ENCODE results near the gene RPL11.

Gene RPL11

DNA sequence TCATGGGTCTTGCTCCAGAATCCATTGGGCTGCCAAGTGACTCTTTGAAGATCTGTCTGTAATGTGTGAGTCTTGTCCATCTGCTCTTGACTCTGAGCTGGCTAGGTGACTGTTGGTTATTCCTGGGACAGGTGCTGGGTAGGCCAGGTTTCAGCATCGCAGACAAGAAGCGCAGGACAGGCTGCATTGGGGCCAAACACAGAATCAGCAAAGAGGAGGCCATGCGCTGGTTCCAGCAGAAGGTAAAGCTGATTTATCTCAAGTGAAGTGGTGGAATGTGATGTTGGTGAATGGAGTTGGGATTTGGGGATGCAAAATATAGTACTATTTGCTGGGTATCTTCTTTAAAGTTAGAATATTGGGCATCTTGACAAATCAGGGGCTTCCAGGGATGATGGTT, 4.1 kb downstream of the RPL11 start:
- H2AFZ ChIP-seq (ENCODE audit: low read depth, low read length) = no peak overlapping the region
- no peak for TF ChIP-seq EZH2phosphoT487 (IDR thresholded peaks at IDR 0.05; ENCODE audit: low read depth)
- TF ChIP-seq, protein P1, sequence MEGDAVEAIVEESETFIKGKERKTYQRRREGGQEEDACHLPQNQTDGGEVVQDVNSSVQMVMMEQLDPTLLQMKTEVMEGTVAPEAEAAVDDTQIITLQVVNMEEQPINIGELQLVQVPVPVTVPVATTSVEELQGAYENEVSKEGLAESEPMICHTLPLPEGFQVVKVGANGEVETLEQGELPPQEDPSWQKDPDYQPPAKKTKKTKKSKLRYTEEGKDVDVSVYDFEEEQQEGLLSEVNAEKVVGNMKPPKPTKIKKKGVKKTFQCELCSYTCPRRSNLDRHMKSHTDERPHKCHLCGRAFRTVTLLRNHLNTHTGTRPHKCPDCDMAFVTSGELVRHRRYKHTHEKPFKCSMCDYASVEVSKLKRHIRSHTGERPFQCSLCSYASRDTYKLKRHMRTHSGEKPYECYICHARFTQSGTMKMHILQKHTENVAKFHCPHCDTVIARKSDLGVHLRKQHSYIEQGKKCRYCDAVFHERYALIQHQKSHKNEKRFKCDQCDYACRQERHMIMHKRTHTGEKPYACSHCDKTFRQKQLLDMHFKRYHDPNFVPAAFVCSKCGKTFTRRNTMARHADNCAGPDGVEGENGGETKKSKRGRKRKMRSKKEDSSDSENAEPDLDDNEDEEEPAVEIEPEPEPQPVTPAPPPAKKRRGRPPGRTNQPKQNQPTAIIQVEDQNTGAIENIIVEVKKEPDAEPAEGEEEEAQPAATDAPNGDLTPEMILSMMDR (IDR thresholded peaks at IDR 0.05; ENCODE audit: low read depth, low read length) = no peak
- no peak overlapping the region for H3K9ac ChIP-seq (ENCODE audit: low read length)
- peaks cover 82% of the 10 kb centered on the region for H4K20me1 ChIP-seq (ENCODE audit: insufficient read depth, low read length)
- H3K4me3 ChIP-seq (ENCODE audit: low read length) = no peak overlapping the region
- peaks cover 22% of the 10 kb centered on the region for H3K4me1 ChIP-seq (ENCODE audit: low read length)
- peaks cover 92% of the 10 kb centered on the region for H3K79me2 ChIP-seq (ENCODE audit: low read length)
- H3K9me3 ChIP-seq (ENCODE audit: insufficient read depth, low read length) = no peaks in the 10 kb centered on the region
- no peaks in the 10 kb centered on the region for H3K27me3 ChIP-seq (ENCODE audit: low read depth, low read length)
- H3K36me3 ChIP-seq (replicated peaks; ENCODE audit: low read depth, low read length) = peaks cover 76% of the 10 kb centered on the region
- H3K27ac ChIP-seq (ENCODE audit: low read length) = no peak overlapping the region
- H3K4me2 ChIP-seq (ENCODE audit: low read length) = no peak overlapping the region

DNA sequence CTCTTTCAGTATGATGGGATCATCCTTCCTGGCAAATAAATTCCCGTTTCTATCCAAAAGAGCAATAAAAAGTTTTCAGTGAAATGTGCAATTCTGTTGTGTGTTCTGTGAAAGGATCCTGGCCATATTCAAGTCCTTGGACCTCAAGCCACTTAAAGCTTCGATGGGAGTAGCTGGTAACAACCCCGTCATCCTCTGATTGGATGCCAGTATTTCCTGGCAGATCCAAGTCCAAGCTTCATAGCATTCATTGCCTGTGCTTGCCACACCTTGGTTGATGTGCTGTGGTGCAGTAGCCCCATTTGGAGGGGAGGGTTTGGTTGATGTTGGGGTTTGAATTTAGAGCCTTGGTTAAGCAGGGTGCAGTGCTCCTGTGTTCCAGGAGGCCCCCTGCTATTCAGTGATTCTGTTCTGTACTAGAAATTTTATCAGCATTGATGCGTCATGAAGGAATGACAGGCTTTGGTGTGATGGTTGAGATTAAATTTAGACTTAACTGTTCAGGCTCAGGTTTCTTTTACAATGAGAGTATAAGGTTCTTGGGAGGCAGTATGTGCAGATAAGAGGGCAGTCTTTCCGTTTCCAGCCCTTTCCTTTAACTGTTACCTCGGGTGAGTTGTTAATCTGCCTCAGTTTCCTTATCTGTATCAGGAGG, 4.9 kb downstream of the RPL11 start:
- Histone ChIP-seq H3K4me1 (ENCODE audit: low read length) (peaks cover 22% of the 10 kb centered on the region), H3K4me3 (ENCODE audit: low read length) (no peak overlapping the region), H2AFZ (ENCODE audit: low read depth, low read length) (no peak overlapping the region), H4K20me1 (ENCODE audit: insufficient read depth, low read length) (peaks cover 86% of the 10 kb centered on the region), H3K36me3 (replicated peaks; ENCODE audit: low read depth, low read length) (peaks cover 76% of the 10 kb centered on the region), H3K27ac (ENCODE audit: low read length) (no peak overlapping the region), H3K9me3 (ENCODE audit: insufficient read depth, low read length) (no peaks in the 10 kb centered on the region), H3K79me2 (ENCODE audit: low read length) (peaks cover 97% of the 10 kb centered on the region), H3K4me2 (ENCODE audit: low read length) (no peak overlapping the region), H3K27me3 (ENCODE audit: low read depth, low read length) (no peaks in the 10 kb centered on the region), H3K9ac (ENCODE audit: low read length) (no peak overlapping the region)
- no peak for TF ChIP-seq EZH2phosphoT487 (IDR thresholded peaks at IDR 0.05; ENCODE audit: low read depth)
- TF ChIP-seq, protein P1 (IDR thresholded peaks at IDR 0.05; ENCODE audit: low read depth, low read length) = no peak

DNA sequence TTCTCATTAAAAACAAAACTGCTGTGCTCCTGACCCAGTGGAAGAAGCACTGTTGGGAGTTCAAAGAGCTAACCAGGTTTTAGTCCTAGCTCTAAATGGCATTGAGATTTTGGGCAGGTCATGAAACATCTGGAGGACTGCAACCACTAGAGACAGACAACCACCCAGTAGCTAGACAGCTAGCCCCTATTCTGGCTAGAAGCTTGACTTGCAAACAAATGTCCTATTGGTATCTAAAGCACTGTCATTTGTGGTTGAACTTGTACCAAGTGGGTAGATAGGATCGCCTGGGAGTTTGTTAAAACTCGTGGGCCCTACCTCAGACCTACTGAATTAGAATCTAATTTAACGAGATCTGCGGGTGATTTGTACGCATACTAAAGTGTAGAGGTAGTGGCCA, 6.9 kb downstream of the RPL11 start:
- no peak overlapping the region for H2AFZ ChIP-seq (ENCODE audit: low read depth, low read length)
- H3K9ac ChIP-seq (ENCODE audit: low read length) = no peak overlapping the region
- no peak for TF ChIP-seq EZH2phosphoT487 (IDR thresholded peaks at IDR 0.05; ENCODE audit: low read depth)
- TF ChIP-seq, protein P1 (IDR thresholded peaks at IDR 0.05; ENCODE audit: low read depth, low read length) = no peak
- H3K36me3 ChIP-seq (replicated peaks; ENCODE audit: low read depth, low read length) = peaks cover 65% of the 10 kb centered on the region
- no peaks in the 10 kb centered on the region for H3K9me3 ChIP-seq (ENCODE audit: insufficient read depth, low read length)
- H3K79me2 ChIP-seq (ENCODE audit: low read length) = peaks cover 82% of the 10 kb centered on the region
- H3K27ac ChIP-seq (ENCODE audit: low read length) = no peak overlapping the region
- peaks cover 77% of the 10 kb centered on the region for H4K20me1 ChIP-seq (ENCODE audit: insufficient read depth, low read length)
- H3K27me3 ChIP-seq (ENCODE audit: low read depth, low read length) = no peaks in the 10 kb centered on the region
- no peak overlapping the region for H3K4me3 ChIP-seq (ENCODE audit: low read length)
- peaks cover 13% of the 10 kb centered on the region for H3K4me1 ChIP-seq (ENCODE audit: low read length)
- H3K4me2 ChIP-seq (ENCODE audit: low read length) = no peak overlapping the region

DNA sequence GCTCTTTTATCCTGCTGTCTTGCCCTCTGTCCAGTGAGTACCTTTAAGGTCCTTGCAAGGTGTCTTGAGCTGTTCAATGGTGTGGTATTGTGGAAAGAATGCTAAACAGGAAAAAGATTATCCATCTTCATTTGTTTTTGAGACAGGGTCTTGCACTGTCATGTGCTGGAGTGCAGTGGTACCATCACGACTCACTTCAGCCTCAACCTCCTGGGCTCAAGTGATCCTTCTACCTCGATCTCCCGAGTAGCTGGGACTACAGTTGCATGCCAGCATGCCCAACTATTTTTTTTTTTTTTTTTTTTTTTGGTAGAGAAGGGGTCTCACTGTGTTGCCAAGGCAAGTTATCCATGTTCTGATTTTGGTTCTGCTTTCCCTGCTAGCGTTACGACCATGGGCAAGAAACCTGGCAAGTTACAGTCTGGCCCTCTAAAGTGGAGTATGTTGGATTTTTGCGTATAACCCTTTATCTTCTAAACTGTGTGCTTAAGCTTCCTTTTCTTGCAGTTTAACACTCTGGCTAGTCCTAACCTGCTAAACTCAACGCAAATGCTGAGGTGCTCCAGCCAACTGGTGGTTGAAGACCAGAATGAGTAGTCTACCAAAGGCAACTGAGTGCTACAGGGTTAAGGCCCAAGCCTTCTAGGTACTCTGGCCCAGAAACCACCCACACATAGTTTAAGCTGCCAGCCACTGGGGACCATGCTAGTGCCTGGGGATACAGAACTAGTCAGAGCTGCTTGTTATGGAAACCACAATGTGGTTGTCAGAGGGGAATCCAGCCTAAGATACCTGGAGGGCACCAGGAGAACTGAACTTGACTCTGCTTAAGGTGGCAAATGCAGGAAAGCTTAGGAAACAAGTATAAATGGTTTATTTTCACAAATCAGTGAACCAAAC, 7.9 kb downstream of the RPL11 start:
- Histone ChIP-seq H3K4me3 (ENCODE audit: low read length) (no peak overlapping the region), H2AFZ (ENCODE audit: low read depth, low read length) (no peak overlapping the region), H3K9ac (ENCODE audit: low read length) (no peak overlapping the region), H3K4me2 (ENCODE audit: low read length) (no peak overlapping the region), H3K36me3 (replicated peaks; ENCODE audit: low read depth, low read length) (peaks cover 55% of the 10 kb centered on the region), H3K4me1 (ENCODE audit: low read length) (peaks cover 3% of the 10 kb centered on the region; the same call in 1 of the 2 replicates), H3K79me2 (ENCODE audit: low read length) (peaks cover 71% of the 10 kb centered on the region), H3K9me3 (ENCODE audit: insufficient read depth, low read length) (no peaks in the 10 kb centered on the region), H3K27me3 (ENCODE audit: low read depth, low read length) (no peaks in the 10 kb centered on the region), H3K27ac (ENCODE audit: low read length) (no peak overlapping the region), H4K20me1 (ENCODE audit: insufficient read depth, low read length) (peaks cover 67% of the 10 kb centered on the region)
- TF ChIP-seq, protein P1 (IDR thresholded peaks at IDR 0.05; ENCODE audit: low read depth, low read length) = no peak
- TF ChIP-seq EZH2phosphoT487 (IDR thresholded peaks at IDR 0.05; ENCODE audit: low read depth) = no peak

All from OCI-LY3 (cell line).